GM19025 (cell line): Measurements from ENCODE around the gene ENAH.
"Not testable (repeated sequence)": the region's sequence is repeated elsewhere in the genome, so short reads cannot be mapped to it uniquely, and the experiment has no call there.

Experiments used
- ATAC-seq: cut with Tn5 transposase; IDR thresholded peaks from one replicate; pipeline ENCODE4 v1.9.1; 2021; ENCODE audit warnings: mild to moderate bottlenecking, low read depth, moderate library complexity; ENCODE audit not compliant: unreplicated experiment

Gene ENAH

GRCh38 chr1:225652729-225653462 is at the start of gene ENAH:
TSS of gene ENAH (minus strand) at chr1:225653123. CDS start at chr1:225652690, 433 bp downstream.
- ATAC-seq, result no peak

- no peak for ATAC-seq
Observed at GRCh38 chr1:225700889-225701465, 48.1 kb upstream of the ENAH start.

- no peak for ATAC-seq
Observed at GRCh38 chr1:225700164-225700821, 47.4 kb upstream of the ENAH start.

- no peak for ATAC-seq
Observed at GRCh38 chr1:225699336-225699735, 46.4 kb upstream of the ENAH start.

GRCh38 chr1:225698194-225698593 is 45.3 kb upstream of the ENAH start:
- not testable (repeated sequence) for ATAC-seq

- no peak for ATAC-seq
Observed at GRCh38 chr1:225697428-225697827, 44.5 kb upstream of the ENAH start.

- no peak for ATAC-seq
Observed at GRCh38 chr1:225695578-225696337, 42.8 kb upstream of the ENAH start.

- ATAC-seq, result no peak
Observed at GRCh38 chr1:225694151-225694603, 41.3 kb upstream of the ENAH start.

- ATAC-seq, result not testable (repeated sequence)
Observed at GRCh38 chr1:225693697-225694096, 40.8 kb upstream of the ENAH start.

- ATAC-seq, result no peak
Observed at GRCh38 chr1:225693085-225693696, 40.3 kb upstream of the ENAH start.

- ATAC-seq, result no peak
Observed at GRCh38 chr1:225692517-225692879, 39.6 kb upstream of the ENAH start.

- no peak for ATAC-seq
Observed at GRCh38 chr1:225691861-225692516, 39.1 kb upstream of the ENAH start.

GRCh38 chr1:225691377-225691776 is 38.5 kb upstream of the ENAH start:
- ATAC-seq, result no peak

GRCh38 chr1:225689882-225690459 is 37.0 kb upstream of the ENAH start:
- ATAC-seq, result no peak

GRCh38 chr1:225688345-225688744 is 35.4 kb upstream of the ENAH start:
- ATAC-seq, result no peak

- ATAC-seq, result no peak
Observed at GRCh38 chr1:225685476-225686176, 32.7 kb upstream of the ENAH start.

- no peak for ATAC-seq
Observed at GRCh38 chr1:225684741-225685140, 31.8 kb upstream of the ENAH start.

GRCh38 chr1:225681231-225681630 is 28.3 kb upstream of the ENAH start:
- ATAC-seq, result no peak

GRCh38 chr1:225678545-225678944 is 25.6 kb upstream of the ENAH start:
- ATAC-seq, result no peak
